ENCODE measurements around the gene SYMPK.

Gene SYMPK

GRCh38 chr19:45866400-45867176 lies 3.6 kb upstream of the SYMPK start:
- DNase-seq = no peak

GRCh38 chr19:45865269-45865948 lies 2.5 kb upstream of the SYMPK start:
- no peak for DNase-seq

GRCh38 chr19:45864629-45865082 lies 1.7 kb upstream of the SYMPK start:
- DNase-seq = no peak

GRCh38 chr19:45863840-45864628 lies 1.1 kb upstream of the SYMPK start, which contains the start of gene FOXA3:
TSS of gene FOXA3 (plus strand) at chr19:45864326. CDS start at chr19:45864457, 131 bp downstream.
- DNase-seq = peak; percentile 41 to 45

DNA sequence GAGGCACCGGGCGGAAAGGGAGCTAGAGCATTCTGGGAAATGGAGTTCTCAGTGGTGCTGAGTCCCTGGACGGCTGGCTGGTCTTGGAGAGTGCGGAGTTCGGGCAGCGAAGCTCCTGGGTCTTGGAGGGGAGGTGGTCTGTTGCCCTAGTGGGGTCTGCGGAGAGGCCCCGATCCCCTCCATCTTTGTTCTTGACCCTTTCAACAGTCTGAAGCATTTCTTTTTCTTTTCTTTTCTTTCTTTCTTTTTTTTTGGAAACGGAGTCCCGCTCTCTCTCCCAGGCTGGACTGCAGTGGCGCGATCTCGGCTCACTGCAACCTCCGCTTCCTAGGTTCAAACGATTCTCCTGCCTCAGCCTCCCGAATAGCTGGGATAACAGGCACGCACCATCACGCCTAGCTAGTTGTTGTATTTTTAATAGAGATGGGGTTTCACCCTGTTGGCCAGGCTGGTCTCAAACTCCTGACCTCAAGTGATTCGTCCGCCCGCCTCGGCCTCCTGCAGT lies 440 bp upstream of the SYMPK start:
- no peak for DNase-seq

DNA sequence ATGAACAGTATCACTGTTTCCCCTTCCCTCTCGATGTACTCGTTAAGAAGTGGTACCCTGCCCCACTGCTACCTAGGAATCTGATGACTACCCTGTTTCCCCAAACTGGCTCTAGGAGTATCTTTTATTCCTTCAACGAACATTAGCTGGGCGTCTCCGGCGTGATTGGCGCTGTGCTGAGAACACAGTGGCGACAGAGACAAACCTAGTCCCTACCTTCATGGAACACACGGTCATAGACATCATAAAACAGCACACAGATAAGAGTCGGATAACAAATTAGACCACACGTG lies 730 bp downstream of the SYMPK start:
- DNase-seq = no peak

DNA sequence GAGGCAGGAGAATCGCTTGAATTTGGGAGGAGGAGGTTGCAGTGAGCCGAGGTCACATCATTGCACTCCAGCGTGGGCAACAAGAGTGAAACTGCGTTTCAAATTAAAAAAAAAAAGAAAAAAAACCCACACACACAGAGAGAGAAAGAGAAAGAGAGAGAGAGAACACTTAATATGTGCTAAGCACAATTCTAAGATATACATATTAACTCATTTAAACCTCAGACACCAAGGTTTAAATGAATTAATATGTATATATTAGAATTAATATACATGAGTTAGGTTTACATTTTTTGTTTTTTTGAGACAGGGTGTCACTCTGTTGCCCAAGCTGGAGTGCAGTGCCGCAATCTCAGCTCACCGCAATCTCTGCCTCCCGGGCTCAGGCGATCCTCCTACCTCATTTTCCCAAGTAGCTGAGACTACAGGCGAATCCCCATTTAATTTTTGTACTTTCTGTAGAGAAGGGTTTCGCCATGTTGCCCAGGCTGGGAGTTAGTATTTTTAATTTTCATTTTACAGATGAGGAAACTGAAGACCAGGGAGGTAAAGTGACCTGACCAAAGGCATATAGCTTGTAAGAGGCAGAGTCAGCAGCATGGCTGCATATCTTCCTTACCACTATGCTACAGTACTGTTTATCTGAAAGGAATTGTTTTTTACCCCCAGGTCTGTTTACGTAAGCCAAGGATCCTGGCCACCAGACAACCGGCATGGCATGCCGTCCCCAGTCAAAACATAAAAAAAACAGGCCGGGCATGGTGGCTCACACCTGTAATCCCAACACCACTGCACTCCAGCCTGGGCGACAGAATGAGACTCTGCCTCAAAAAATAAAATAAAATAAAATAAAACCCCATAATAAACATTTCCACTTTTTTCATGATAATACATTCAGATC lies 2.3 kb downstream of the SYMPK start:
- no peak for DNase-seq

DNA sequence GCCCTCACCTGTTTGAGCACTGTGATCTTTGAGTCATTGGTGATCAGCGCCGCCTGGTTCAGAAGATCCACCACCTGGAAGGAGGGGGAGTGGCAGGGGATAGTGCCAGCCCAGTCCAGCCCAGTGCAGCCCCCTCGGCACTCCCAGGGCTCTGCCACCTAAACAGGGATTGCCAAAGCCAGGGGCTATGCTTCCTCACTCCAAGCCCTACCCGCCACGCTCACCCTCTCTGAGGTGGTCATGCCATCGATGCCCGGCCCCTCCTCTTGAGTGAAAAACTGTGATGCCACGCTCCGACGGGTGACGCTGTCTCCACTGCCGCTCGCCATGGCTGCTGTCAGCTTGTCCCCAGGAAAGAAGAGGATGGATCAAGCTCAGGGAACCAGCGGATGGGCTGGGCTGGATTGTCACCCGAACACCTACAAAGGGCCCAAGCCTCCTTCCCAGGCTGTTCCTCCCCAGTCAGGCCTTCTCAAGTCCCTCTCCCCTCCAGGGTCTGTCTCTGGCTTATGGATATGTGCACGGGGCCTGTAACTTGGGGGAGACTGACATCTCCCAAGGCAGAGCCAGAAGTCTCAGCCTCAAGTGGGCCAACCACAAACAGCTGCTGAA lies 8.7 kb downstream of the SYMPK start:
- no peak for DNase-seq

DNA sequence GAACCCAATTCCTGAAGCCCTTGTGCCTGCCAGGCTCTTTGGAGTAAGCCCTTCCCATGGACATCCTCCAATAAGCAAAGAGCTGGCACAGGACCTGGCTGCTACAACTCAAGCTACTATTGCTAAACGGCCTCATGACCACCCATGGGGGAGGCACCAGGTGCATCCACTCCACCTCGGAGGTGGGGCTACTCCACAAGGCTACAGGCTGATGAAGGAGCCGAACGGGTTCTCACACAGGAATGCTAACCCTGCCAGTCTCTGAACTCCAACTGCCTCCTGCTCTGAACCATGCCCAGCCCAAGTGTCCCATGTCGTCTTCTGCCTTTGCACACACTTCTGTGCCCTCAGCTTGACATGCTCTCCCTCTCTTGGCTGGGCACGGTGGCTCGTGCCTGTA lies 10.0 kb downstream of the SYMPK start:
- no peak for DNase-seq

GRCh38 chr19:45852145-45852750 lies 10.7 kb downstream of the SYMPK start:
- DNase-seq = no peak

GRCh38 chr19:45848922-45849321 lies 14.0 kb downstream of the SYMPK start:
- no peak for DNase-seq

DNA sequence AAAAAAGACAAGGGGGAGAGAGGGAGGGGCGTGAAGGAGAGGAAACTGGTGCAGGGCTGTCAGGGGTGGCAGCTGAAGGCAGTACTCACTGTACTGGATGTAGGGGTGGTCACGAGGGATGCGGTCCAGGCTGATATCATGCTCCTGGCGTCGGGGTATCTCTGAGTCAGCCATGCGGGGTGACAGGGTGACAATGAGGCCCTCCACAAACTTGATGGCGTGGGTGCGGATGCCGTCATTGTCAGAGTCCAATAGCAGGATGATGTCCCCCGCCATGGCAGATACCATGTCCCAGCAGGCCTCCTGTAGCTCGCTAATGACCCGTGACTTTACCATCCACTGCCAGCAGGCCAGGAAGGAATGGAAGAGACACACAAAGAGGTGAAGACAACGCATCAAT lies 15.3 kb downstream of the SYMPK start:
- no peak for DNase-seq

DNA sequence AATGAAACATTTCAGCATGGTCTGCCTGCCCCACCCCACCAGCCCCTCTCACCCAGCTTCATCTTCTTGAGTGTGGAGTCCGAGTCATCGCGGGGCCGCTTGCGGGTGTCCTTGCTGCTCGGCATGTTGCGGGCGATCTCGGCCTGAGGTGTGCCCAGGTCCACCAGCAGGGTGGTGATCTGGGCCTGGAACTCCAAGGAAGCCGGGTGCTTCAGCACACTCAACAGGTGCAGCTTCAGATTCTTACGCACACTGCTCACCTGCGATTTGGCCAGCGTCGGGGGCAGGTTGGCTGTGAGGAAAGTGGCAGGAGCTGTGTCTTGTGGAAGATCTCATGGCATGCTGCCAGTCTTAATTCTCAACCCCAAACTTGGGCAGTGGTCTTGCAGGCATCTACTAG lies 20.7 kb downstream of the SYMPK start:
- no peak for DNase-seq

DNA sequence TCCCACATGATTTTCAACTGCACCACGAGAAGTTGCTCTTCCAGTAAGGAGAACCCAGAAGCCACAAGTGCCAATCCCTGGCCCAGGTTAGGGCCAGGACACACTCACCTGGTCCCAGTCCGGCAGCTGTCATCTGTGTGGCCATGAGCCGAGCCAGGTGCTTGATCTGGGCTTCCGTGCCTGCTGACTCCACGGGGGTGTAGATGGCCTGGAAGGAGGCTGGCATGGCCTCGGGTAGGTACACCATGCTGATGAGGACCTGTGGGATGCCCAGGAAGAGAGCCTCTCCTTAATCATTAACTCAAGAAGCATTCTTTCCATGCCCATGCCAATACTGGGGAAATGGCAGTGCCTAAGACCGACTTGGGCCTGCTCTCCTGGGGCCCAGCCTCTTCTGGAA lies 28.0 kb downstream of the SYMPK start:
- no peak for DNase-seq

GRCh38 chr19:45828945-45829344 lies 34.0 kb downstream of the SYMPK start:
- no peak for DNase-seq

GRCh38 chr19:45828523-45828922 lies 34.4 kb downstream of the SYMPK start:
- DNase-seq = no peak

DNA sequence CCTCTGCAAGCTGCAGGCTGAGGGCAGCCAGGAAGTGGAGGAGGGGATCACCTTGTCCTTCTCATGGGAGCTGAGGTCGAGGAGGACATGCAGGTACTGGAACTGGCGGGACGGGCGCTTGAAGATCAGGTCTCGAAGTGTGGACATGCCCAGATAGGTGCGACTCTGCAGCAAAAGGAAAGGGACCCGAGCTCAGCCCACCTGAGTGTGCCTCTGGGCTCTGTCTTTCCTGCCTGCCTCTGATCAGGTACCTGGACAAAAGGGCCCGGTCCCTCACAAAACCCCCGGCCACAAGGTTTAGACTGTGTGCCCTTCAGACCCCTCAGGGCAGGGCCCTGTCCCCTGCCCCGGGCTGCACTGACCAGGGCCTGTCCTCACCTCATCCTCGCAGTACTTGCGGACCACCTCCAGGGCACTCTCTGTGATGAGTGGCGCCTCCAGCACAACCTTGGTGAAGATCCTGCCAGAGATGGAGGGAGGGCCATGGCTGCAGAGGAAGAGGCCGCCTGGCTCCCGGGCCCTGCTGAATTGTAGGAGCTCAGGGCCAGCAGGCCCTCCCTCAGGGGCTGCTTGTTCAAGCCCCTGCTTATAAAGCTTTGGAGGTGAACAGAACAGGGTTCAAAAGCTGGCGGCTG lies 35.4 kb downstream of the SYMPK start:
- no peak for DNase-seq

- DNase-seq = no peak
Observed at GRCh38 chr19:45826934-45827333, 36.0 kb downstream of the SYMPK start.

DNA sequence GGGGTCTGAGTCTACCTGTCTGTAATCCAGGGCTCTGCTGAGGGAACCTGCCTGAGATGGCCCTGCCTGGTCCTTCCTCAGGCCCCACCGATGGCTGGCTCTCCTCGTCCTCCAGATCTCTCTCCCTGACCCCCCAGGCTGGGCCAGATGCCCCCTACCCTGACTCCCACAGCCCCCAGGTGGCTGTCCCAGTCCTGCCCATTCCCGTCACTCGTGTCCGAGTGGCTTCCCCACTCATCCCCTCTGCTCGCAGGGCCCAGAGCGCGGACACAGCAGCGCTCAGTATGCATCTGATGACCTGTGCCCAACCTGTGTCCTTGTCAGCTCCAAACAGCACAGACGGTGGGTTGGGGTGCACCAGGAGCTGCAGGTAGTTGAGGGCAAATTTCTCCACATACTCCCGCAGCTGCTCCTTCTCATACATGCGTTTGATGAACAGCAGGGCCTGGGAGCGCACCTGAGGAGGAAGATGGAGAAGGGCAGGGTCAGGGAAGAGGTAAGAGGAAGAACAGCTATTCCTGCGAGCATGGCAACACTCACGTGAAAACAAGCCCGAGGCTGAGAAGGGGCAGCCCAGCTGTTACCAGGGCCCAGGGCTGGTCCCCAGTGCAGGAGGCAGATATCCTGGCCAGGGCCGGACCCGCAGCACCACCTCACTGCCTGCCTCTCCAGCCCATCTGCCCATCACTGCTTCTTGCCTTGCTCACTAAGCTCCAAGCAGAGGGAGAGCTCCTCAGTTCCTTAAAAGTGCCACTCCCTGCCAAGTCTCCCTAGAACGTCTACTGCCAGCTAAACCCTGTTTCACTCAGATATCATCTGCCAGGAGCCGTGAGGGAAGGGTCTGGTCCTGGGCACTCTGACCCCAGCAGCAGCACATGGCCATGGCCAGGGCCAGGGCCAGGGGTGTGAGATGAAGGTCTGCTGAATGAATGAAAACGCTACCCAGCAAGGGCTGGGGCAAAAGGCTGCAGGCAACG lies 36.7 kb downstream of the SYMPK start:
- DNase-seq = no peak

DNA sequence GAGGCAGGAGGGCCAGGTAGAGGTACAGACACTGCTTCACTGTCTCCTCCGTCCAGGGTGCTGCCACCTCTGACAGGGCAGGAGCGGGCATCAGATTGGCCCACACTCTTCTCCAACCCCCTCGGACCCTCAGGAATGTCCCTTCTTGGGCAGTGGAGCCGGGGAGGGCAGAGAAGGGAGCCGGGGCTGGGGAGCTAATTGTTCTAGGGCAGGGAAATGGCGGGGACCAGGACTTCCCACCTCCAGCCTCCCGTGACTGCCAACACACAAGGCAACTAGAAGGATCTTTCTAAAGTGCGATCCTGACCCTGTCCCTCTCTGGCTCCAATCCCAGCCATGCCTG lies 37.7 kb downstream of the SYMPK start:
- DNase-seq = no peak
